H1 (cell line): ENCODE data around the gene C1RL. TPM values are rescaled to one million over a fixed set of nuclear protein-coding genes. Genes with fewer than 3 reads are reported as not detected.

Experiments
- CTCF ChIA-PET: fragments of 300-600 bp; sonication (Branson Sonifier 250); formaldehyde crosslinking; loops from one replicate; lab custom pipeline; 2021; ENCODE audit not compliant: partially characterized antibody; lab: Charles Lee
- POLR2A ChIA-PET: fragments of 300-600 bp; sonication (Branson Sonifier 250); formaldehyde crosslinking; loops from one replicate; lab custom pipeline; 2021; ENCODE audit warnings: inconsistent platforms; ENCODE audit not compliant: partially characterized antibody; lab: Charles Lee
- DNase-seq, 2 experiments: peaks; one replicate each; pipeline versions ENCODE4 v3.0.0 to v3.0.0-alpha.2; 2010 to 2022; ENCODE audit warnings: low spot score in 2 of 2, low read depth in 1 of 2, mixed read lengths in 1 of 2
- FAIRE-seq: peaks from 2 replicates; lab custom pipeline; 2011; peaks lifted over from hg19 to GRCh38; lab: Jason Lieb, UNC
- H2AFZ ChIP-seq: 2 replicates; pipeline ENCODE4 v1.8.1; 2012; ENCODE audit warnings: low read length, inconsistent platforms
- H2AK5ac ChIP-seq: 2 replicates; pipeline ENCODE4 v1.6.1; 2013; ENCODE audit warnings: low read depth, low read length
- H2BK120ac ChIP-seq: replicated peaks from 2 replicates; pipeline ENCODE3; 2013; ENCODE audit warnings: low read depth, low read length, inconsistent platforms
- H2BK12ac ChIP-seq: 2 replicates; pipeline ENCODE4 v1.6.1; 2013; ENCODE audit warnings: low read depth, low read length
- H2BK15ac ChIP-seq: 2 replicates; pipeline ENCODE4 v1.6.1; 2013; ENCODE audit warnings: low read length
- H2BK20ac ChIP-seq: 2 replicates; pipeline ENCODE4 v1.6.1; 2013; ENCODE audit warnings: low read length
- H2BK5ac ChIP-seq: 2 replicates; pipeline ENCODE4 v1.6.1; 2013; ENCODE audit warnings: low read depth, low read length
- H3K14ac ChIP-seq: 2 replicates; pipeline ENCODE4 v1.6.1; 2013; ENCODE audit warnings: inconsistent platforms; ENCODE audit not compliant: insufficient read length
- H3K18ac ChIP-seq: 2 replicates; pipeline ENCODE4 v1.6.1; 2013; ENCODE audit warnings: low read length; ENCODE audit errors: extremely low read depth
- H3K23ac ChIP-seq: 2 replicates; pipeline ENCODE4 v1.6.1; 2013; ENCODE audit warnings: inconsistent platforms; ENCODE audit not compliant: insufficient read length
- H3K23me2 ChIP-seq: 2 replicates; pipeline ENCODE4 v1.6.1; 2013; ENCODE audit warnings: low read depth, low read length
- H3K27ac ChIP-seq: 2 replicates; pipeline ENCODE4 v1.6.1; 2011; ENCODE audit warnings: low read depth, low read length, inconsistent platforms
- H3K27me3 ChIP-seq, 4 experiments: replicated peaks in 1 of 4; 1 replicate in 1 of 4; 2 replicates in 3 of 4; pipeline versions ENCODE4 v1.6.1 to v1.8.1; 2011 to 2013; ENCODE audit warnings: low read length in 3 of 4, mild to moderate bottlenecking in 3 of 4, inconsistent platforms in 2 of 4, mixed read lengths in 2 of 4, moderate library complexity in 1 of 4; ENCODE audit not compliant: control insufficient read depth in 3 of 4, insufficient read depth in 3 of 4; ENCODE audit errors: extremely low read depth in 1 of 4
- H3K36me3 ChIP-seq, 4 experiments: 2 replicates each; pipeline versions ENCODE4 v1.6.1 to v1.8.1; 2011 to 2013; ENCODE audit warnings: mild to moderate bottlenecking in 4 of 4, low read length in 3 of 4, moderate library complexity in 2 of 4, control low read depth in 1 of 4, inconsistent platforms in 1 of 4; ENCODE audit not compliant: insufficient read depth in 4 of 4, control insufficient read depth in 2 of 4
- H3K4ac ChIP-seq: replicated peaks from 2 replicates; pipeline ENCODE3; 2013; ENCODE audit warnings: low read length, low read depth, mixed read lengths, inconsistent platforms; ENCODE audit not compliant: insufficient read length
- H3K4me1 ChIP-seq, 4 experiments: replicated peaks in 1 of 4; 1 replicate in 1 of 4; 2 replicates in 3 of 4; pipeline versions ENCODE4 v1.6.1 to v1.8.1; 2011 to 2013; ENCODE audit warnings: low read length in 3 of 4, inconsistent platforms in 2 of 4, mixed read lengths in 1 of 4; ENCODE audit not compliant: insufficient read depth in 4 of 4, control insufficient read depth in 3 of 4
- H3K4me2 ChIP-seq, 2 experiments: 2 replicates each; pipeline versions ENCODE4 v1.6.1 to v1.8.1; 2011 to 2013; ENCODE audit warnings: low read depth in 2 of 2, low read length in 2 of 2, control low read depth in 1 of 2, inconsistent platforms in 1 of 2, mild to moderate bottlenecking in 1 of 2; ENCODE audit not compliant: insufficient read depth in 1 of 2
- H3K4me3 ChIP-seq, 4 experiments: fragments of 200-600, 300-600 bp in 1 of 4; sonication (generic), shearing (Covaris generic), sonication (Bioruptor Twin) in 1 of 4; 2 replicates each; pipeline versions ENCODE4 v1.5.1 to v1.8.1; 2011 to 2016; ENCODE audit warnings: low read length in 4 of 4, low read depth in 3 of 4, control low read depth in 2 of 4, inconsistent platforms in 2 of 4, mild to moderate bottlenecking in 2 of 4, mixed read lengths in 1 of 4, moderate library complexity in 1 of 4; ENCODE audit not compliant: insufficient read depth in 2 of 4; ENCODE audit errors: extremely low read depth in 1 of 4
- H3K56ac ChIP-seq: replicated peaks from 2 replicates; pipeline ENCODE3; 2013; ENCODE audit warnings: low read depth, mild to moderate bottlenecking, mixed read lengths, low read length, inconsistent platforms; ENCODE audit not compliant: insufficient read length
- H3K79me1 ChIP-seq: 2 replicates; pipeline ENCODE4 v1.6.1; 2013; ENCODE audit warnings: low read depth, low read length, control low read depth
- H3K79me2 ChIP-seq, 2 experiments: 2 replicates each; pipeline versions ENCODE4 v1.6.1 to v1.8.1; 2012 to 2013; ENCODE audit warnings: low read length in 2 of 2, mild to moderate bottlenecking in 2 of 2, inconsistent platforms in 1 of 2; ENCODE audit not compliant: insufficient read depth in 2 of 2, control insufficient read depth in 1 of 2
- H3K9ac ChIP-seq, 4 experiments: replicated peaks in 1 of 4; 1 replicate in 1 of 4; 2 replicates in 3 of 4; pipeline versions ENCODE4 v1.6.1 to v1.8.1; 2011 to 2013; ENCODE audit warnings: low read depth in 3 of 4, low read length in 3 of 4, control low read depth in 2 of 4, mild to moderate bottlenecking in 2 of 4, moderate library complexity in 2 of 4, inconsistent platforms in 1 of 4; ENCODE audit errors: extremely low read depth in 1 of 4
- H3K9me3 ChIP-seq, 2 experiments: 2 replicates each; pipeline versions ENCODE4 v1.6.1 to v1.8.1; 2012 to 2013; ENCODE audit warnings: mild to moderate bottlenecking in 2 of 2, moderate library complexity in 2 of 2, control low read depth in 1 of 2, inconsistent platforms in 1 of 2, low read depth in 1 of 2, low read length in 1 of 2, mixed read lengths in 1 of 2; ENCODE audit not compliant: insufficient read depth in 2 of 2
- H4K20me1 ChIP-seq, 2 experiments: replicated peaks in 1 of 2; 2 replicates each; pipeline versions ENCODE3 to v1.8.1; 2011 to 2013; ENCODE audit warnings: inconsistent platforms in 2 of 2, low read length in 2 of 2, mild to moderate bottlenecking in 1 of 2; ENCODE audit not compliant: insufficient read depth in 2 of 2, control insufficient read depth in 1 of 2
- H4K5ac ChIP-seq: 2 replicates; pipeline ENCODE4 v1.6.1; 2013; ENCODE audit warnings: low read length, low read depth, mixed read lengths, inconsistent platforms; ENCODE audit not compliant: insufficient read length
- H4K8ac ChIP-seq: 2 replicates; pipeline ENCODE4 v1.8.0; 2013; ENCODE audit warnings: mild to moderate bottlenecking, moderate library complexity, low read length, inconsistent platforms; ENCODE audit not compliant: insufficient read depth; ENCODE audit errors: extremely low read depth
- H4K91ac ChIP-seq: replicated peaks from 2 replicates; pipeline ENCODE3; 2013; ENCODE audit warnings: low read length, mixed read lengths, inconsistent platforms; ENCODE audit not compliant: insufficient read length
- CEBPB ChIP-seq: IDR thresholded peaks from 2 replicates; pipeline ENCODE4 v1.6.1; 2012; ENCODE audit warnings: low read depth, low read length
- EGR1 ChIP-seq: IDR thresholded peaks from 2 replicates; pipeline ENCODE4 v1.6.1; 2011; ENCODE audit warnings: low read depth, low read length, borderline replicate concordance
- KDM5A ChIP-seq: fragments of 200-600 bp; IDR thresholded peaks from 2 replicates; pipeline ENCODE4 v1.7.1; 2012; ENCODE audit warnings: mild to moderate bottlenecking, low read length, inconsistent platforms, mixed read lengths
- POLR2AphosphoS5 ChIP-seq: IDR thresholded peaks from 2 replicates; pipeline ENCODE4 v1.6.1; 2011; ENCODE audit warnings: low read depth, low read length
- RBBP5 ChIP-seq: IDR thresholded peaks from 2 replicates; pipeline ENCODE4 v1.7.1; 2012; ENCODE audit warnings: low read depth, mild to moderate bottlenecking, inconsistent platforms, low read length, moderate library complexity, borderline replicate concordance
- SIN3A ChIP-seq, 2 experiments: IDR thresholded peaks in 1 of 2; conservative IDR thresholded peaks in 1 of 2; 2 replicates each; pipeline ENCODE4 v1.6.1; 2011 to 2012; ENCODE audit warnings: low read length in 2 of 2, improper control_type of control experiment in 1 of 2, low read depth in 1 of 2, mild to moderate bottlenecking in 1 of 2
- SRF ChIP-seq: IDR thresholded peaks from 2 replicates; pipeline ENCODE4 v1.6.1; 2011; ENCODE audit warnings: mild to moderate bottlenecking, low read depth, low read length, moderate library complexity
- WGBS, 2 experiments: shearing (Covaris generic) in 1 of 2; methylation state at CpG; one replicate each; pipeline versions ENCODE4 v1.1.6 to v1.1.7; 2013 to 2015; ENCODE audit warnings: low lambda C conversion rate in 2 of 2, mixed read lengths in 2 of 2, inconsistent platforms in 1 of 2, low coverage in 1 of 2, missing lambda C conversion rate in 1 of 2; ENCODE audit not compliant: insufficient replicate concordance in 2 of 2, insufficient coverage in 1 of 2, insufficient read length in 1 of 2; ENCODE audit errors: extremely low coverage in 1 of 2, missing lambda C conversion rate in 1 of 2; 5-methylcytosine and 5-hydroxymethylcytosine counted together
- polyA plus RNA-seq, 7 experiments: library from polyadenylated mRNA; depleted of rRNA in 3 of 7; stranded (reverse) in 5 of 7; unstranded in 2 of 7; fragments of >200 nt in 5 of 7; fragments of 200-250 nt in 2 of 7; gene quantifications; 1 replicate in 5 of 7; 2 replicates in 1 of 7; 4 replicates in 1 of 7; pipeline versions ENCODE4 v1.2.1 to v1.2.3, GENCODE V29; 2011 to 2013; ENCODE audit warnings: missing spikeins in 2 of 7, mixed read lengths in 2 of 7
- total RNA-seq: library from RNA; stranded (reverse); fragmentation: NEBNext Ultra II Directional; extraction: Animal tissue kit (Norgen Biotek cat#: 25700); gene quantifications from 2 replicates; pipeline ENCODE4 v1.2.1, GENCODE V29; 2021
- TF ChIP-seq, protein P1 (sequence below): IDR thresholded peaks from 2 replicates; pipeline ENCODE4 v1.6.1; 2011; ENCODE audit warnings: low read depth, mild to moderate bottlenecking, low read length; ENCODE audit not compliant: insufficient read depth

C1RL gene
- total and polyA plus RNA-seq, 2 of the 8 experiments (the other 6 are each of a cell fraction or from before 2014, with no cell fraction given): 11.4 to 15.5 TPM

DNA sequence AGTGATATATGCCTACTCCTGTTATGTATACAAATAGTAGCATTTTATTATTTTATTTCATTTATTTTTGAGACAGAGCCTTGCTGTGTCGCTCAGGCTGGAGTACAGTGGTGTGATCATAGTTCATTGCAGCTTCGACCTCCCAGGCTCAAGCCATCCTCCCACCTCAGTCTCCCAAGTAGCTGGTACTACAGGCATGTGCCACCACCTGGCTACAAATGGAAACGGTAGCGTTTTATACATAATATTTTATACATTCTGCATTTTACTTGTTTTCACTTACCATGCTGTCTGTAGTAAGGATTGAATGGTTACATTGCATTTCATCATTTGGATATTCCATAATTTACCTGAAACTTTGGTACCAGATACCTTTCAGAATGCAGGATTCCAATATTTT lies 30.9 kb downstream of the C1RL start:
- no peak overlapping the region for H4K5ac ChIP-seq
- H3K4ac ChIP-seq: no peak overlapping the region
- no peaks in the 10 kb centered on the region for H3K27me3 ChIP-seq
- H3K4me2 ChIP-seq: no peak overlapping the region
- H4K20me1 ChIP-seq: peaks cover 0 to 2% of the 10 kb centered on the region in 2 experiments
- peaks cover 2% of the 10 kb centered on the region; the same call in 1 of the 2 replicates for H3K23me2 ChIP-seq
- H3K4me1 ChIP-seq: no peaks in the 10 kb centered on the region
- H3K36me3 ChIP-seq: peaks cover 0 to 2% (median 0%) of the 10 kb centered on the region in 4 experiments; a peak in 1 of 8 replicates
- H3K79me2 ChIP-seq: no peaks in the 10 kb centered on the region
- no peak overlapping the region for H3K27ac ChIP-seq
- H3K56ac ChIP-seq: no peak overlapping the region
- H2BK5ac ChIP-seq: no peak overlapping the region
- H3K9ac ChIP-seq: no peak overlapping the region
- ChIA-PET CTCF (interaction anchor here (1.5 to 2.1 kb wide), 2 partner anchors 10 to 24 kb away, joined by 4 to 7 read pairs; no protein-coding TSS in a partner anchor), POLR2A (no interaction called here)
- DNase-seq (no peak), FAIRE-seq (no peak)
- H2BK12ac ChIP-seq: no peak overlapping the region
- 83% methylated on average over 4 of the region's 4 CpGs; no CpG with 5 or more reads in 1 of the 2 experiments for WGBS, 2 experiments
- TF ChIP-seq SRF (no peak), EGR1 (no peak), KDM5A (no peak), RBBP5 (no peak), SIN3A (conservative IDR thresholded peaks at IDR 0.05 in 1 of 2, IDR thresholded peaks at IDR 0.05 in 1 of 2; ENCODE audit: low read depth in 1 of 2, low read length in 2 of 2) (no peak), CEBPB (no peak), POLR2AphosphoS5 (no peak)
- TF ChIP-seq, protein P1, sequence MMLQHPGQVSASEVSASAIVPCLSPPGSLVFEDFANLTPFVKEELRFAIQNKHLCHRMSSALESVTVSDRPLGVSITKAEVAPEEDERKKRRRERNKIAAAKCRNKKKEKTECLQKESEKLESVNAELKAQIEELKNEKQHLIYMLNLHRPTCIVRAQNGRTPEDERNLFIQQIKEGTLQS: no peak
- H4K8ac ChIP-seq: no peak overlapping the region
- H3K9me3 ChIP-seq: peaks cover 0 to 1% of the 10 kb centered on the region in 2 experiments; a peak in 1 of 4 replicates
- H2BK20ac ChIP-seq: no peak overlapping the region
- H3K4me3 ChIP-seq: no peak overlapping the region
- H3K14ac ChIP-seq: no peak overlapping the region
- H3K79me1 ChIP-seq: no peaks in the 10 kb centered on the region
- no peak overlapping the region for H2AFZ ChIP-seq
- H2BK15ac ChIP-seq: no peak overlapping the region
- no peak overlapping the region for H2BK120ac ChIP-seq
- no peak overlapping the region for H3K23ac ChIP-seq
- no peak overlapping the region for H3K18ac ChIP-seq
- no peak overlapping the region for H4K91ac ChIP-seq
- no peak overlapping the region for H2AK5ac ChIP-seq
